Vagina (tissue), 2 donors: Measurements from ENCODE around the gene RASGEF1C. TPM values are rescaled to one million over a fixed set of nuclear protein-coding genes. Genes with fewer than 3 reads are reported as not detected.

Experiments used
- DNase-seq, 2 donors: peaks; one replicate each; pipeline ENCODE4 v3.0.0-alpha.2; 2017; ENCODE audit errors: extremely low spot score in 2 of 2
- H3K27ac ChIP-seq: fragments of 200-600 bp; sonication (generic); one replicate; pipeline ENCODE4 v1.5.1; 2019
- H3K27me3 ChIP-seq: fragments of 200-600 bp; sonication (generic); one replicate; pipeline ENCODE4 v1.5.1; 2019
- H3K36me3 ChIP-seq, 2 donors: fragments of 200-600 bp; sonication (generic); one replicate each; pipeline ENCODE4 v1.5.1; 2017 to 2019
- H3K4me1 ChIP-seq: fragments of 200-600 bp; sonication (generic); one replicate; pipeline ENCODE4 v1.5.1; 2019
- H3K4me3 ChIP-seq, 2 donors: fragments of 200-600 bp; sonication (generic); 1 replicate in 1 of 2; 2 replicates in 1 of 2; pipeline ENCODE4 v1.5.1; 2016 to 2019
- H3K9me3 ChIP-seq: fragments of 200-600 bp; sonication (generic); one replicate; pipeline ENCODE4 v1.5.1; 2019
- CTCF ChIP-seq, 3 experiments: fragments of 450-650 bp in 2 of 3; fragments of 200-600 bp in 1 of 3; sonication (generic) in 1 of 3; IDR thresholded peaks; one replicate each; pipeline ENCODE4 v1.5.1; 2017 to 2019; ENCODE audit warnings: antibody characterized with exemption in 3 of 3, mild to moderate bottlenecking in 2 of 3, moderate library complexity in 2 of 3
- POLR2A ChIP-seq, 2 donors: fragments of 450-650 bp; IDR thresholded peaks; one replicate each; pipeline ENCODE4 v1.6.1; 2017; ENCODE audit warnings: antibody characterized with exemption in 2 of 2, mild to moderate bottlenecking in 2 of 2, moderate library complexity in 2 of 2
- POLR2AphosphoS5 ChIP-seq, 2 donors: sonication (generic); formaldehyde crosslinking; IDR thresholded peaks; one replicate each; pipeline ENCODE4 v1.9.0; 2017; ENCODE audit warnings: antibody characterized with exemption in 2 of 2, mild to moderate bottlenecking in 2 of 2, low read depth in 1 of 2; ENCODE audit not compliant: insufficient read depth in 1 of 2
- intact Hi-C: fragments of 100-400 bp; cut with DNase I; formaldehyde crosslinking; loops from one replicate; pipeline ENCODE4 v1.15.1; 2023
- total RNA-seq: library from RNA; depleted of rRNA; stranded (reverse); fragments of >200 nt; gene quantifications from one replicate; pipeline ENCODE4 v1.2.3, GENCODE V29; 2016

Gene RASGEF1C
- total RNA-seq, 1 donor from 2014 or later = 2.5 TPM

- Histone ChIP-seq H3K9me3 (no peaks in the 10 kb centered on the region), H3K4me3 (no peak overlapping the region), H3K4me1 (no peaks in the 10 kb centered on the region), H3K27me3 (no peaks in the 10 kb centered on the region), H3K27ac (no peak overlapping the region), H3K36me3 (no peaks in the 10 kb centered on the region)
- intact Hi-C loops = no loop called here
- TF ChIP-seq POLR2A (IDR thresholded peaks at IDR 0.05) (no peak), POLR2AphosphoS5 (IDR thresholded peaks at IDR 0.05; ENCODE audit: insufficient read depth in 1 of 2, low read depth in 1 of 2) (no peak), CTCF (IDR thresholded peaks at IDR 0.05) (no peak)
- DNase-seq = no peak
Measured at GRCh38 chr5:180101451-180102105, 107.4 kb downstream of the RASGEF1C start.

- intact Hi-C loops = no loop called here
- DNase-seq = no peak
- no peaks in the 10 kb centered on the region for H3K27me3 ChIP-seq
- no peak overlapping the region for H3K4me3 ChIP-seq
- H3K9me3 ChIP-seq = no peaks in the 10 kb centered on the region
- TF ChIP-seq POLR2A (IDR thresholded peaks at IDR 0.05) (no peak), POLR2AphosphoS5 (IDR thresholded peaks at IDR 0.05; ENCODE audit: insufficient read depth in 1 of 2, low read depth in 1 of 2) (no peak), CTCF (IDR thresholded peaks at IDR 0.05) (no peak)
- no peaks in the 10 kb centered on the region for H3K36me3 ChIP-seq
- no peaks in the 10 kb centered on the region for H3K4me1 ChIP-seq
- H3K27ac ChIP-seq = no peak overlapping the region
Measured at GRCh38 chr5:180100621-180101450, 108.2 kb downstream of the RASGEF1C start.

- no peaks in the 10 kb centered on the region for H3K4me1 ChIP-seq
- no peak overlapping the region for H3K4me3 ChIP-seq
- H3K36me3 ChIP-seq = no peaks in the 10 kb centered on the region
- no peak overlapping the region for H3K27ac ChIP-seq
- H3K9me3 ChIP-seq = no peaks in the 10 kb centered on the region
- H3K27me3 ChIP-seq = no peaks in the 10 kb centered on the region
- TF ChIP-seq POLR2AphosphoS5 (IDR thresholded peaks at IDR 0.05; ENCODE audit: insufficient read depth in 1 of 2, low read depth in 1 of 2) (no peak), POLR2A (IDR thresholded peaks at IDR 0.05) (no peak), CTCF (IDR thresholded peaks at IDR 0.05) (no peak)
- DNase-seq = no peak
- intact Hi-C loops = no loop called here
Measured at GRCh38 chr5:180099733-180100611, 109.0 kb downstream of the RASGEF1C start.

GRCh38 chr5:180098991-180099732 is 109.8 kb downstream of the RASGEF1C start:
- no peak overlapping the region for H3K27ac ChIP-seq
- no peak for TF ChIP-seq POLR2AphosphoS5 (IDR thresholded peaks at IDR 0.05; ENCODE audit: insufficient read depth in 1 of 2, low read depth in 1 of 2)
- no peak overlapping the region for H3K4me3 ChIP-seq
- no peak for DNase-seq
- H3K9me3 ChIP-seq = no peaks in the 10 kb centered on the region
- H3K4me1 ChIP-seq = no peaks in the 10 kb centered on the region
- intact Hi-C loops = no loop called here
- no peaks in the 10 kb centered on the region for H3K27me3 ChIP-seq
- H3K36me3 ChIP-seq = no peaks in the 10 kb centered on the region

GRCh38 chr5:180098526-180098925 is 110.5 kb downstream of the RASGEF1C start:
- Histone ChIP-seq H3K27me3 (no peaks in the 10 kb centered on the region), H3K9me3 (no peaks in the 10 kb centered on the region), H3K4me1 (no peaks in the 10 kb centered on the region), H3K36me3 (no peaks in the 10 kb centered on the region), H3K27ac (no peak overlapping the region), H3K4me3 (no peak overlapping the region)
- TF ChIP-seq POLR2AphosphoS5 (IDR thresholded peaks at IDR 0.05; ENCODE audit: insufficient read depth in 1 of 2, low read depth in 1 of 2) (no peak), CTCF (IDR thresholded peaks at IDR 0.05) (no peak), POLR2A (IDR thresholded peaks at IDR 0.05) (no peak)
- intact Hi-C loops = no loop called here
- DNase-seq = no peak
